Measurements from ENCODE around the gene SLC5A8. TPM values are rescaled to one million over a fixed set of nuclear protein-coding genes. Genes with fewer than 3 reads are reported as not detected.

The SLC5A8 gene
- total RNA-seq, 1 experiment from 2014 or later: not detected

GRCh38 chr12:101172316-101172715 lies 37.7 kb downstream of the SLC5A8 start:
- Histone ChIP-seq H3K27me3 (ENCODE audit: insufficient read depth, low read depth) (peaks cover 23% of the 10 kb centered on the region), H3F3A (ENCODE audit: insufficient read depth, low read depth) (no peaks in the 10 kb centered on the region), H2AFZ (no peak overlapping the region), H3K79me2 (ENCODE audit: low read depth) (no peaks in the 10 kb centered on the region), H3K4me1 (replicated peaks; ENCODE audit: insufficient read depth) (no peaks in the 10 kb centered on the region), H3K9me2 (ENCODE audit: insufficient read depth) (no peaks in the 10 kb centered on the region), H4K20me1 (ENCODE audit: insufficient read depth) (no peaks in the 10 kb centered on the region), H3K9me3 (ENCODE audit: insufficient read depth, low read depth) (no peaks in the 10 kb centered on the region), H3K27ac (no peak overlapping the region), H3K4me3 (no peak overlapping the region), H3K4me2 (no peak overlapping the region), H3K36me3 (ENCODE audit: low read depth) (no peaks in the 10 kb centered on the region)
- CTCF ChIA-PET: no interaction called here
- no peak for DNase-seq
- no peak for TF ChIP-seq CTCF (conservative IDR thresholded peaks at IDR 0.05)
- TF ChIP-seq EZH2 (IDR thresholded peaks at IDR 0.05; ENCODE audit: low read depth): no peak
- POLR2A ChIA-PET (ENCODE audit: unreplicated experiment): no interaction called here
- intact Hi-C loops (cut with micrococcal nuclease; ENCODE audit: unreplicated experiment): no loop called here
- BruUV-seq (replicated peaks): no TSS peak

- POLR2A ChIA-PET (ENCODE audit: unreplicated experiment): no interaction called here
- DNase-seq: no peak
- CTCF ChIA-PET: no interaction called here
- Histone ChIP-seq H3K9me2 (ENCODE audit: insufficient read depth) (no peaks in the 10 kb centered on the region), H3K4me2 (no peak overlapping the region), H4K20me1 (ENCODE audit: insufficient read depth) (no peaks in the 10 kb centered on the region), H3K27me3 (ENCODE audit: insufficient read depth, low read depth) (peaks cover 33% of the 10 kb centered on the region), H2AFZ (no peak overlapping the region), H3K36me3 (ENCODE audit: low read depth) (no peaks in the 10 kb centered on the region), H3K4me1 (replicated peaks; ENCODE audit: insufficient read depth) (no peaks in the 10 kb centered on the region), H3K27ac (no peak overlapping the region), H3K4me3 (no peak overlapping the region), H3F3A (ENCODE audit: insufficient read depth, low read depth) (no peaks in the 10 kb centered on the region), H3K9me3 (ENCODE audit: insufficient read depth, low read depth) (no peaks in the 10 kb centered on the region), H3K79me2 (ENCODE audit: low read depth) (no peaks in the 10 kb centered on the region)
- intact Hi-C loops (cut with micrococcal nuclease; ENCODE audit: unreplicated experiment): no loop called here
- TF ChIP-seq EZH2 (IDR thresholded peaks at IDR 0.05; ENCODE audit: low read depth): no peak
- no peak for TF ChIP-seq CTCF (conservative IDR thresholded peaks at IDR 0.05)
- BruUV-seq (replicated peaks): no TSS peak
Observed at GRCh38 chr12:101168001-101168400, 42.0 kb downstream of the SLC5A8 start.

- DNase-seq: no peak
- Histone ChIP-seq H4K20me1 (ENCODE audit: insufficient read depth) (no peaks in the 10 kb centered on the region), H2AFZ (no peak overlapping the region), H3K4me3 (no peak overlapping the region), H3K36me3 (ENCODE audit: low read depth) (no peaks in the 10 kb centered on the region), H3K9me3 (ENCODE audit: insufficient read depth, low read depth) (no peaks in the 10 kb centered on the region), H3K4me2 (no peak overlapping the region), H3K79me2 (ENCODE audit: low read depth) (no peaks in the 10 kb centered on the region), H3K9me2 (ENCODE audit: insufficient read depth) (no peaks in the 10 kb centered on the region), H3F3A (ENCODE audit: insufficient read depth, low read depth) (no peaks in the 10 kb centered on the region), H3K27ac (no peak overlapping the region), H3K4me1 (replicated peaks; ENCODE audit: insufficient read depth) (no peaks in the 10 kb centered on the region), H3K27me3 (ENCODE audit: insufficient read depth, low read depth) (peaks cover 33% of the 10 kb centered on the region)
- ChIA-PET POLR2A (ENCODE audit: unreplicated experiment) (no interaction called here), CTCF (interaction anchor here (0.7 kb wide), 1 partner anchor 215 kb away, joined by 3 read pairs; no protein-coding TSS in a partner anchor)
- TF ChIP-seq EZH2 (IDR thresholded peaks at IDR 0.05; ENCODE audit: low read depth) (no peak), CTCF (conservative IDR thresholded peaks at IDR 0.05) (no peak)
- no TSS peak for BruUV-seq (replicated peaks)
- intact Hi-C loops (cut with micrococcal nuclease; ENCODE audit: unreplicated experiment): no loop called here
Observed at GRCh38 chr12:101166866-101167265, 43.2 kb downstream of the SLC5A8 start.

Data from PC-9 (cell line).